ENCODE results near the gene TEX19. TPM values are rescaled to one million over a fixed set of nuclear protein-coding genes. Genes with fewer than 3 reads are reported as not detected.

TEX19 gene
- total RNA-seq, 2 experiments from 2014 or later: not detected

GRCh38 chr17:82324566-82325285 lies 34.3 kb upstream of the TEX19 start:
- peaks cover 22% of the 10 kb centered on the region for H3K4me1 Mint-ChIP-seq
- CTCF ChIA-PET: interaction anchor here (2.0 kb wide), 1 partner anchor 89 kb away, joined by 5 read pairs; no protein-coding TSS in a partner anchor
- no peak for DNase-seq

GRCh38 chr17:82325286-82326180 lies 33.5 kb upstream of the TEX19 start:
- Mint-ChIP-seq H3K27me3 (no peaks in the 10 kb centered on the region), H3K4me3 (no peak overlapping the region), H3K9me3 (no peaks in the 10 kb centered on the region), H3K27ac (no peak overlapping the region), H3K36me3 (ENCODE audit: low read depth) (no peaks in the 10 kb centered on the region), H3K4me1 (peaks cover 19% of the 10 kb centered on the region)
- POLR2A ChIA-PET: no interaction called here
- DNase-seq: no peak
- CTCF ChIA-PET: interaction anchor here (2.0 kb wide), 1 partner anchor 90 kb away, joined by 5 read pairs; no protein-coding TSS in a partner anchor

More at GRCh38 chr17:82324566-82325285, 34.3 kb upstream of the TEX19 start:
- H3K9me3 Mint-ChIP-seq: no peaks in the 10 kb centered on the region
- H3K36me3 Mint-ChIP-seq (ENCODE audit: low read depth): no peaks in the 10 kb centered on the region
- H3K4me3 Mint-ChIP-seq: no peak overlapping the region
- H3K27ac Mint-ChIP-seq: no peak overlapping the region
- no peaks in the 10 kb centered on the region for H3K27me3 Mint-ChIP-seq
- POLR2A ChIA-PET: interaction anchor here (0.7 kb wide), 1 partner anchor 19 kb away, joined by 3 read pairs; no protein-coding TSS in a partner anchor

GRCh38 chr17:82327289-82327688 lies 31.8 kb upstream of the TEX19 start:
- ChIA-PET CTCF (no interaction called here), POLR2A (no interaction called here)
- no peak overlapping the region for H3K4me3 Mint-ChIP-seq
- H3K27me3 Mint-ChIP-seq: peaks cover 1% of the 10 kb centered on the region
- H3K9me3 Mint-ChIP-seq: no peaks in the 10 kb centered on the region
- H3K36me3 Mint-ChIP-seq (ENCODE audit: low read depth): no peaks in the 10 kb centered on the region
- no peak for DNase-seq
- peaks cover 12% of the 10 kb centered on the region for H3K4me1 Mint-ChIP-seq
- no peak overlapping the region for H3K27ac Mint-ChIP-seq

GRCh38 chr17:82327757-82328140 lies 31.3 kb upstream of the TEX19 start:
- ChIA-PET POLR2A (no interaction called here), CTCF (interaction anchor here (0.6 kb wide), 1 partner anchor 256 kb away, joined by 3 read pairs; no protein-coding TSS in a partner anchor)
- H3K27me3 Mint-ChIP-seq: peaks cover 2% of the 10 kb centered on the region
- H3K9me3 Mint-ChIP-seq: no peaks in the 10 kb centered on the region
- no peak overlapping the region for H3K27ac Mint-ChIP-seq
- peaks cover 15% of the 10 kb centered on the region for H3K4me1 Mint-ChIP-seq
- H3K4me3 Mint-ChIP-seq: no peak overlapping the region
- no peak for DNase-seq
- H3K36me3 Mint-ChIP-seq (ENCODE audit: low read depth): no peaks in the 10 kb centered on the region

- Mint-ChIP-seq H3K4me3 (no peak overlapping the region), H3K36me3 (ENCODE audit: low read depth) (no peaks in the 10 kb centered on the region), H3K9me3 (no peaks in the 10 kb centered on the region), H3K27me3 (peaks cover 5% of the 10 kb centered on the region), H3K4me1 (peaks cover 18% of the 10 kb centered on the region), H3K27ac (no peak overlapping the region)
- no peak for DNase-seq
- ChIA-PET CTCF (interaction anchor here (0.6 to 1.0 kb wide), 2 partner anchors 9 to 257 kb away, joined by 3 read pairs; no protein-coding TSS in a partner anchor), POLR2A (no interaction called here)
Measured at GRCh38 chr17:82328141-82328993, 30.7 kb upstream of the TEX19 start.

GRCh38 chr17:82328994-82329507 lies 30.0 kb upstream of the TEX19 start:
- Mint-ChIP-seq H3K4me1 (peaks cover 20% of the 10 kb centered on the region), H3K27ac (no peak overlapping the region), H3K9me3 (no peaks in the 10 kb centered on the region), H3K4me3 (no peak overlapping the region), H3K27me3 (peaks cover 5% of the 10 kb centered on the region), H3K36me3 (ENCODE audit: low read depth) (no peaks in the 10 kb centered on the region)
- ChIA-PET POLR2A (no interaction called here), CTCF (interaction anchor here (1.0 kb wide), 1 partner anchor 9 kb away, joined by 3 read pairs; no protein-coding TSS in a partner anchor)
- no peak for DNase-seq

GRCh38 chr17:82329683-82330321 lies 29.2 kb upstream of the TEX19 start:
- H3K27me3 Mint-ChIP-seq: peaks cover 5% of the 10 kb centered on the region
- H3K4me1 Mint-ChIP-seq: peaks cover 22% of the 10 kb centered on the region
- H3K4me3 Mint-ChIP-seq: no peak overlapping the region
- no peaks in the 10 kb centered on the region for H3K36me3 Mint-ChIP-seq (ENCODE audit: low read depth)
- ChIA-PET POLR2A (interaction anchor here (1.4 kb wide), 1 partner anchor 31 kb away, joined by 3 read pairs; no protein-coding TSS in a partner anchor), CTCF (interaction anchor here (0.8 to 1.0 kb wide), 2 partner anchors 8 to 9 kb away, joined by 3 read pairs; no protein-coding TSS in a partner anchor)
- H3K27ac Mint-ChIP-seq: no peak overlapping the region
- H3K9me3 Mint-ChIP-seq: no peaks in the 10 kb centered on the region
- DNase-seq: no peak

- no peaks in the 10 kb centered on the region for H3K36me3 Mint-ChIP-seq (ENCODE audit: low read depth)
- POLR2A ChIA-PET: interaction anchor here (1.4 to 1.8 kb wide), 2 partner anchors 32 to 38 kb away, joined by 3 to 4 read pairs; no protein-coding TSS in a partner anchor
- peaks cover 26% of the 10 kb centered on the region for H3K4me1 Mint-ChIP-seq
- CTCF ChIA-PET: interaction anchor here (0.8 kb wide), 1 partner anchor 9 kb away, joined by 3 read pairs; no protein-coding TSS in a partner anchor
- H3K27ac Mint-ChIP-seq: no peak overlapping the region
- H3K9me3 Mint-ChIP-seq: no peaks in the 10 kb centered on the region
- no peak overlapping the region for H3K4me3 Mint-ChIP-seq
- no peak for DNase-seq
- peaks cover 7% of the 10 kb centered on the region for H3K27me3 Mint-ChIP-seq
Measured at GRCh38 chr17:82330322-82331239, 28.5 kb upstream of the TEX19 start.

- no peak overlapping the region for H3K27ac Mint-ChIP-seq
- peaks cover 32% of the 10 kb centered on the region for H3K4me1 Mint-ChIP-seq
- POLR2A ChIA-PET: interaction anchor here (1.4 to 3.7 kb wide), 3 partner anchors 33 to 39 kb away, joined by 3 to 25 read pairs (median 4); no protein-coding TSS in a partner anchor
- no peaks in the 10 kb centered on the region for H3K9me3 Mint-ChIP-seq
- peaks cover 7% of the 10 kb centered on the region for H3K27me3 Mint-ChIP-seq
- CTCF ChIA-PET: no interaction called here
- DNase-seq: no peak
- H3K4me3 Mint-ChIP-seq: no peak overlapping the region
- H3K36me3 Mint-ChIP-seq (ENCODE audit: low read depth): no peaks in the 10 kb centered on the region
Measured at GRCh38 chr17:82331345-82331939, 27.6 kb upstream of the TEX19 start.

GRCh38 chr17:82332669-82333278 lies 26.3 kb upstream of the TEX19 start:
- ChIA-PET POLR2A (interaction anchor here (1.0 to 3.7 kb wide), 11 partner anchors 16 to 310 kb away, joined by 3 to 25 read pairs (median 6); partner anchors contain the start of genes CD7, CENPX, CSNK1D and LRRC45), CTCF (interaction anchor here (1.0 kb wide), 1 partner anchor 30 kb away, joined by 3 read pairs; no protein-coding TSS in a partner anchor)
- DNase-seq: peak; percentile 48
- peaks cover 7% of the 10 kb centered on the region for H3K27me3 Mint-ChIP-seq
- H3K4me1 Mint-ChIP-seq: peaks cover 35% of the 10 kb centered on the region
- H3K36me3 Mint-ChIP-seq (ENCODE audit: low read depth): no peaks in the 10 kb centered on the region
- peak overlapping the region; percentile 78 for H3K27ac Mint-ChIP-seq
- peak overlapping the region; percentile 84 for H3K4me3 Mint-ChIP-seq
- no peaks in the 10 kb centered on the region for H3K9me3 Mint-ChIP-seq
